Measurements from ENCODE around the gene TAAR6. TPM values are rescaled to one million over a fixed set of nuclear protein-coding genes. Genes with fewer than 3 reads are reported as not detected.

The TAAR6 gene
- total RNA-seq, 4 donors from 2014 or later, result not detected

DNA sequence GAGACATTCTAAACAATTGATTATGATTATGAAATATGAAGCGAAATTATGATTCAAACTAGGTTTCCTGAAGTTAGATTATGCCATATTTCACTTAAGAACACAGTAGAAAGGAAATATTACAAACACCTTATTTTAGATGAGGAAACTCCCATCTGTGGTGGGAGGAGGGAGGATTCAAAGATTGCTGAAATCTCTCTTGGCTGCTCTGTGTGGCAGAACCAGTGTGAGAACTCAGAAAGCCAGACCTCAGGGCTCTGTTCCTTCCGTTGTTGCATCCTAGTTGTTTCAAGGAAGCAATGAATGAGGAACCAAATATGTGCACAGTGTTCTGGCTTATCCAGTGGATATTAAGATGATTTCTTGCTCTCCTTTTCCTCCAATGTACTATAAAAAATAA, 17.3 kb downstream of the TAAR6 start:
- Histone ChIP-seq H3K9me3 (no peaks in the 10 kb centered on the region), H3K27ac (no peak overlapping the region), H3K4me3 (no peak overlapping the region), H3K27me3 (no peaks in the 10 kb centered on the region), H3K4me1 (no peaks in the 10 kb centered on the region), H3K36me3 (no peaks in the 10 kb centered on the region)
- in situ Hi-C loops (cut with MboI; ENCODE audit: low pct_ligation_motif_present in 1 of 4, low pct_unique_long_range_greater_than_20kb in 1 of 4, low sequenced_read_pairs in 3 of 4), result no loop called here
- WGBS, 2 donors (ENCODE audit: low coverage in 1 of 2), result 56 to 72% methylated on average over 2 of the region's 2 CpGs
- TF ChIP-seq EP300 (IDR thresholded peaks at IDR 0.05; ENCODE audit: low read depth) (no peak), POLR2A (IDR thresholded peaks at IDR 0.05) (no peak), POLR2AphosphoS5 (IDR thresholded peaks at IDR 0.05) (no peak)
- TF ChIP-seq, protein P1, sequence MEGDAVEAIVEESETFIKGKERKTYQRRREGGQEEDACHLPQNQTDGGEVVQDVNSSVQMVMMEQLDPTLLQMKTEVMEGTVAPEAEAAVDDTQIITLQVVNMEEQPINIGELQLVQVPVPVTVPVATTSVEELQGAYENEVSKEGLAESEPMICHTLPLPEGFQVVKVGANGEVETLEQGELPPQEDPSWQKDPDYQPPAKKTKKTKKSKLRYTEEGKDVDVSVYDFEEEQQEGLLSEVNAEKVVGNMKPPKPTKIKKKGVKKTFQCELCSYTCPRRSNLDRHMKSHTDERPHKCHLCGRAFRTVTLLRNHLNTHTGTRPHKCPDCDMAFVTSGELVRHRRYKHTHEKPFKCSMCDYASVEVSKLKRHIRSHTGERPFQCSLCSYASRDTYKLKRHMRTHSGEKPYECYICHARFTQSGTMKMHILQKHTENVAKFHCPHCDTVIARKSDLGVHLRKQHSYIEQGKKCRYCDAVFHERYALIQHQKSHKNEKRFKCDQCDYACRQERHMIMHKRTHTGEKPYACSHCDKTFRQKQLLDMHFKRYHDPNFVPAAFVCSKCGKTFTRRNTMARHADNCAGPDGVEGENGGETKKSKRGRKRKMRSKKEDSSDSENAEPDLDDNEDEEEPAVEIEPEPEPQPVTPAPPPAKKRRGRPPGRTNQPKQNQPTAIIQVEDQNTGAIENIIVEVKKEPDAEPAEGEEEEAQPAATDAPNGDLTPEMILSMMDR (IDR thresholded peaks at IDR 0.05), result no peak
- no peak for DNase-seq
- intact Hi-C loops (cut with DNase I; ENCODE audit: low total_unique reads), result no loop called here

DNA sequence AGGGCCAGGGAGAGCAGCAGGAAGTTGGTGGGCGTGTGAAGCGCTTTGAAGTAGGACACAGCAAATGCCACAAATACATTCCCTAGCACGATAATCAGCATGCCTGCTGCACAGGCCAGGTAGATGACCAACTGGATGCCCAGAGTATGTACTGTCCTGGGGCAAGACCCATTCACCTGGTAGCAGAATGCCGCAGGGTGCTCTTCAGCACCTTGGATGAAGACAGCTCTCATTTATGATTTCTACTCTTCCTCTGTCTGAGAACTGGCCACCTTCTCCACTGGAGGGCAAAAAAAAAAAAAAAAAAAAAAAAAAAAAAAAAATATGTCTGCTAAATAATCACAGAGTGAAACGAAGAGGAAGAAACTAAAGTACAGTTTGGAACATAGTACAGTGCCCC, 19.3 kb downstream of the TAAR6 start, which contains the start of gene TAAR5:
TAAR5 (minus strand) TSS at position 288 of the 400 bp plus-strand sequence; CDS start at position 233, 55 bp downstream.
- 48 to 78% methylated on average over 4 to 5 of the region's 5 CpGs for WGBS, 2 donors (ENCODE audit: low coverage in 1 of 2)
- TF ChIP-seq, protein P1 (IDR thresholded peaks at IDR 0.05), result no peak
- TF ChIP-seq EP300 (IDR thresholded peaks at IDR 0.05; ENCODE audit: low read depth), result no peak
- TF ChIP-seq POLR2AphosphoS5 (IDR thresholded peaks at IDR 0.05), result no peak
- TF ChIP-seq POLR2A (IDR thresholded peaks at IDR 0.05), result no peak
- H3K27me3 ChIP-seq, result no peaks in the 10 kb centered on the region
- intact Hi-C loops (cut with DNase I; ENCODE audit: low total_unique reads), result no loop called here
- DNase-seq, result no peak
- H3K27ac ChIP-seq, result no peak within 1 kb of the TSS
- no peaks in the 10 kb centered on the region for H3K4me1 ChIP-seq
- no peak within 1 kb of the TSS for H3K4me3 ChIP-seq
- no peaks in the 10 kb centered on the region for H3K9me3 ChIP-seq
- in situ Hi-C loops (cut with MboI; ENCODE audit: low pct_ligation_motif_present in 1 of 4, low pct_unique_long_range_greater_than_20kb in 1 of 4, low sequenced_read_pairs in 3 of 4), result no loop called here
- H3K36me3 ChIP-seq, result no peaks in the 10 kb centered on the region

DNA sequence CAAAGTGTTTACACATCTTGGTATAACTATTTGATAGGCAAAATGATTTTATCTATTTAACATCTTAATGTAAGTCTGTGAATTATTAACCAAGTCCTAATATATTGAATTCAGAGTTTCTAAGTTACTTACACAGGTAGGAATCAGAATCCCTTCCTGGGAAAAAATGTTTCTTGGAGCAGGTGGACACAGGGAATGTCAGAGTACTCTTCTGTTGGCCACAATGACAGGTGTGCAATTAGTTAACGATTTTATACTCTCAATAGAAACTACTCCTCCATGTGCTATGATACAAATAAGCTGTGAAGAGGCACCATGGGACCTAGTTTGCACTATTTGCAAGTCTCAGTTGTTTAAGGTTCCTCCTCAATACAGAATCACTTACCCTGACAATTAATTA, 20.2 kb downstream of the TAAR6 start:
- Histone ChIP-seq H3K27ac (no peak overlapping the region), H3K4me3 (no peak overlapping the region), H3K27me3 (no peaks in the 10 kb centered on the region), H3K9me3 (no peaks in the 10 kb centered on the region), H3K36me3 (no peaks in the 10 kb centered on the region), H3K4me1 (no peaks in the 10 kb centered on the region)
- in situ Hi-C loops (cut with MboI; ENCODE audit: low pct_ligation_motif_present in 1 of 4, low pct_unique_long_range_greater_than_20kb in 1 of 4, low sequenced_read_pairs in 3 of 4), result no loop called here
- no peak for TF ChIP-seq POLR2A (IDR thresholded peaks at IDR 0.05)
- no peak for TF ChIP-seq EP300 (IDR thresholded peaks at IDR 0.05; ENCODE audit: low read depth)
- no peak for TF ChIP-seq POLR2AphosphoS5 (IDR thresholded peaks at IDR 0.05)
- TF ChIP-seq, protein P1 (IDR thresholded peaks at IDR 0.05), result no peak
- DNase-seq, result no peak
- WGBS, 2 donors (ENCODE audit: low coverage in 1 of 2), result 72% methylated on average over 1 of the region's 1 CpG; no CpG with 5 or more reads in 1 of the 2 donors
- intact Hi-C loops (cut with DNase I; ENCODE audit: low total_unique reads), result loop anchor here (1.0 kb wide), 1 partner anchor 21 kb away; no protein-coding TSS in a partner anchor

DNA sequence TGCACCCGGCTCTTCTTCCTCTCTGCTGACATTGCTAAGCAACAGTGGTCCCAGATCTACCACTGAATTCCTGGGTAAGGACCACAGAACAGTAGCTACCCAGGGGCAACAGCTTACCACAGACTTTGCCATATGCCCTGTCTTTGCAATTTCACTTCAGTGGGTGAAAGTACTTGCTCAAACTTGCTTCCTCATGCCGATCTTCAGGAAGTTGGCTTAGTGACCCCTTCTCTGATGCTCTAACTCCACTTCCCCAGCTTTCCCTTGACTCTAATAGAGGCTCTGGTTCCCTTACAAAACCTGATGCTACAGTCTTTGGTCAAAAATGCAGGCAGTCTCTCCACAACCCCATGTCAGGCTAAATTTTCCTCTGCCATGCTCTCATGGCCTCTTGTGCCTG, 22.7 kb downstream of the TAAR6 start:
- Histone ChIP-seq H3K4me1 (no peaks in the 10 kb centered on the region), H3K36me3 (no peaks in the 10 kb centered on the region), H3K27me3 (no peaks in the 10 kb centered on the region), H3K27ac (no peak overlapping the region), H3K9me3 (no peaks in the 10 kb centered on the region), H3K4me3 (no peak overlapping the region)
- in situ Hi-C loops (cut with MboI; ENCODE audit: low pct_ligation_motif_present in 1 of 4, low pct_unique_long_range_greater_than_20kb in 1 of 4, low sequenced_read_pairs in 3 of 4) (no loop called here), intact Hi-C loops (cut with DNase I; ENCODE audit: low total_unique reads) (no loop called here)
- DNase-seq, result no peak
- 58 to 65% methylated on average over 2 of the region's 2 CpGs for WGBS, 2 donors (ENCODE audit: low coverage in 1 of 2)
- TF ChIP-seq EP300 (IDR thresholded peaks at IDR 0.05; ENCODE audit: low read depth), result no peak
- no peak for TF ChIP-seq POLR2A (IDR thresholded peaks at IDR 0.05)
- TF ChIP-seq, protein P1 (IDR thresholded peaks at IDR 0.05), result no peak
- no peak for TF ChIP-seq POLR2AphosphoS5 (IDR thresholded peaks at IDR 0.05)

All from transverse colon (tissue), 4 donors.